Measurements from ENCODE around the gene UBXN2A.

UBXN2A gene

DNA sequence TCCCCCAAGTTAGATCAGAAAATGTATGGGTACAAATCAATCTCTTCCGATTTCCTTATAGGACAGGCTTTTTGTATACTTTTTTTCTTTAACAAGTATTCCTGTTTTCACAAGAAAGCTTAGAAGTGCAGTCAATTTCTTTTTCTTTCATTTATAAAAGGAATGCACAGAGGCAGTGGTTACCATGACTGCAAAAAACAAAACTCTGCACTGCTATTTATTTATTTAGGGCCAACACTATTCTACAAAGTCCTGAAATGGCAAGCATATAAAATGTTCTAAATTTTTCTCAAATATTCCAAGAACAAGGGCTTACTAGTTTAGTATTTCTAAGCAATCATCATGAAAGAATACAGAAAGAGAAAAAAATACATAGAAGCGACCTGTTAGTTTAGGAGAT is 35.6 kb upstream of the UBXN2A start:
- H3K4me3 ChIP-seq (replicated peaks in 1 of 2; ENCODE audit: low read depth in 2 of 2, low read length in 2 of 2): no peak overlapping the region
- peak; percentile 42 to 44 for DNase-seq (ENCODE audit: low read depth in 2 of 2)
- TF ChIP-seq, protein P1, sequence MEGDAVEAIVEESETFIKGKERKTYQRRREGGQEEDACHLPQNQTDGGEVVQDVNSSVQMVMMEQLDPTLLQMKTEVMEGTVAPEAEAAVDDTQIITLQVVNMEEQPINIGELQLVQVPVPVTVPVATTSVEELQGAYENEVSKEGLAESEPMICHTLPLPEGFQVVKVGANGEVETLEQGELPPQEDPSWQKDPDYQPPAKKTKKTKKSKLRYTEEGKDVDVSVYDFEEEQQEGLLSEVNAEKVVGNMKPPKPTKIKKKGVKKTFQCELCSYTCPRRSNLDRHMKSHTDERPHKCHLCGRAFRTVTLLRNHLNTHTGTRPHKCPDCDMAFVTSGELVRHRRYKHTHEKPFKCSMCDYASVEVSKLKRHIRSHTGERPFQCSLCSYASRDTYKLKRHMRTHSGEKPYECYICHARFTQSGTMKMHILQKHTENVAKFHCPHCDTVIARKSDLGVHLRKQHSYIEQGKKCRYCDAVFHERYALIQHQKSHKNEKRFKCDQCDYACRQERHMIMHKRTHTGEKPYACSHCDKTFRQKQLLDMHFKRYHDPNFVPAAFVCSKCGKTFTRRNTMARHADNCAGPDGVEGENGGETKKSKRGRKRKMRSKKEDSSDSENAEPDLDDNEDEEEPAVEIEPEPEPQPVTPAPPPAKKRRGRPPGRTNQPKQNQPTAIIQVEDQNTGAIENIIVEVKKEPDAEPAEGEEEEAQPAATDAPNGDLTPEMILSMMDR (IDR thresholded peaks at IDR 0.05; ENCODE audit: low read depth, low read length): no peak

DNA sequence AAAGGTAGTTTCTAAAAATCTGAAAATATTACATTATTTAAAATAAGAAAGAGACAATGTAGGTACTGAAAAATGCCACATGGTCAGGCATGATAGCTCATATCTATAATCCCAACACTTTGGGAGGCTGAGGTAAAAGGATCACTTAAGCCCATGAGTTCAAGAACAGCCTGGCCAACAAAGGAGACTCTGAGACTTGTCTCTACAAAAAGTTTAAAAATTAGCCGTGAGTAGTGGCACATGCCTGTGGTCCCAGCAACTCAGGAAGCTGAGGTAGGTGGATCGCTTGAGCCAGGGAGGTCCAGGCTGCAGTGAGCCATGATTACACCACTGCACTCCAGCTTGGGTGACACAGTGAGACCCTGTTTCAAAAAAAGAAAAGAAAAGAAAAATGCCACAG is 35.1 kb upstream of the UBXN2A start:
- TF ChIP-seq, protein P1 (IDR thresholded peaks at IDR 0.05; ENCODE audit: low read depth, low read length): no peak
- H3K4me3 ChIP-seq (replicated peaks in 1 of 2; ENCODE audit: low read depth in 2 of 2, low read length in 2 of 2): no peak overlapping the region
- peak in 1 of 2 donors; percentile 38 for DNase-seq (ENCODE audit: low read depth in 2 of 2)

DNA sequence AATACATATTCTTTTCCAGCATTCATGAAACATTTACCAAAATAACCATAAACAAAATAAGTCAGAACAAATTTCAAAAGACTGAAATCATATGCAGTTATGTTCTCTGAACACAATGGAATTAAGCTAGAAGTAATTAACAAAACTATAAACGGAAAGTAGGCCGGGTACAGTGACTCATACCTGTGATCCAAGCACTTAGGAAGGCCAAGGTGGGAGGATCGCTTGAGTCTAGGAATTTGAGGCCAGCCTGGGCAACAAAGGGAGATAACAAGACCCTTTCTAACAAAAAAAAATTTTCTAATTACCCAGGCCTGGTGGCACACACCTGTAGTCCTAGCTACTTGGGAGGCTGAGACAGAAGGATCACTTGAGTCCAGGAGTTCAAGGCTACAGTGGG is 28.2 kb upstream of the UBXN2A start:
- DNase-seq (ENCODE audit: low read depth in 2 of 2): peak in 1 of 2 donors; percentile 36
- TF ChIP-seq, protein P1 (IDR thresholded peaks at IDR 0.05; ENCODE audit: low read depth, low read length): no peak
- no peak overlapping the region for H3K4me3 ChIP-seq (replicated peaks in 1 of 2; ENCODE audit: low read depth in 2 of 2, low read length in 2 of 2)

DNA sequence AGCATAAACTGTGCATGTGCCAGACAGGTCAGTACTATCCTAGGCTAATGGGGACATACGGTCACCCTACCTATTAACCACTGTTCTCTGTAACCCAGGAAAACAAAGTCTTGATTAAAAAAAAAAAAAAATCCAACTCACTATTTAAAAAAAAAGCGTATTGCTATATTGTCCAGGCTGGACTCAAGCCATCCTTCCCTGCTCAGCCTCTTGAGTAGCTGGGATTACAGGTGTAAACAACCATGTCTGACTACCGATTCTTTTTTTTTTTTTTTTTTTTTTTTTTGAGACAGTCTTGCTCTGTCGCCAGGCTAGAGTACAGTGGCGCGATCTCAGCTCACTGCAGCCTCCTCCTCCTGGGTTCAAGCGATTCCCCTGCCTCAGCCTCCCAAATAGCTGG is 24.9 kb upstream of the UBXN2A start:
- DNase-seq (ENCODE audit: low read depth in 2 of 2): no peak
- TF ChIP-seq, protein P1 (IDR thresholded peaks at IDR 0.05; ENCODE audit: low read depth, low read length): no peak
- no peak overlapping the region for H3K4me3 ChIP-seq (replicated peaks in 1 of 2; ENCODE audit: low read depth in 2 of 2, low read length in 2 of 2)

DNA sequence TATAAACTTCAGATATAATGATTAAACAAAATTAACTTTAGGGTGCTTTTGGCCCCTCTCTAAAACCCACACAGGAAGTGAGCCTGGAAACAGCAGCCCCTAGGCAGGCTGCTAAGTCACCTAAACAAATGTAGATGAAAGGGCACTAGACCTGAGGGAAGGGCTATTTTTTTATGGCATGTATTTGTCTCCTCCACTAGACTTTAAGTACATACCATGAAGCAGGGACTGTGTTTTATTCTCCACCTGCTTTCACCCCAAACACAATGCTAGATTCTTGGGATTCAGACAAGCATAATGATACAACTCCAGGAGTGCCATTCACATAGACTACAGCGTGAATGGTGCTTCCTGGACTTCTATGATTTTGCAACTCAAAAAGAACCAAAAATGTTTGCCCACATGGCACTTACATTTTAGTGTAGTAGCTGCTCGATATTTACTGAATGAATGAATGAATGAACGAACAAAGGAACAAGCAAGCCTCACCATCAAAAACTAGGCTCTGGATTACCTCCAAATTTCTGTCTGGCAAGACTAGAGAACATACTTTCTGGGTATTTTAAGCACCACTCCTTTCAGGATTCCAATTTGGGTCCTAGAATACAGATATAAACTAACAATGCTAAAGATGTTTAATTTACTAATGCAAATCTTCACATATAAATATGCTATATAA is 23.4 kb upstream of the UBXN2A start:
- no peak overlapping the region for H3K4me3 ChIP-seq (replicated peaks in 1 of 2; ENCODE audit: low read depth in 2 of 2, low read length in 2 of 2)
- TF ChIP-seq, protein P1 (IDR thresholded peaks at IDR 0.05; ENCODE audit: low read depth, low read length): no peak
- DNase-seq (ENCODE audit: low read depth in 2 of 2): no peak

DNA sequence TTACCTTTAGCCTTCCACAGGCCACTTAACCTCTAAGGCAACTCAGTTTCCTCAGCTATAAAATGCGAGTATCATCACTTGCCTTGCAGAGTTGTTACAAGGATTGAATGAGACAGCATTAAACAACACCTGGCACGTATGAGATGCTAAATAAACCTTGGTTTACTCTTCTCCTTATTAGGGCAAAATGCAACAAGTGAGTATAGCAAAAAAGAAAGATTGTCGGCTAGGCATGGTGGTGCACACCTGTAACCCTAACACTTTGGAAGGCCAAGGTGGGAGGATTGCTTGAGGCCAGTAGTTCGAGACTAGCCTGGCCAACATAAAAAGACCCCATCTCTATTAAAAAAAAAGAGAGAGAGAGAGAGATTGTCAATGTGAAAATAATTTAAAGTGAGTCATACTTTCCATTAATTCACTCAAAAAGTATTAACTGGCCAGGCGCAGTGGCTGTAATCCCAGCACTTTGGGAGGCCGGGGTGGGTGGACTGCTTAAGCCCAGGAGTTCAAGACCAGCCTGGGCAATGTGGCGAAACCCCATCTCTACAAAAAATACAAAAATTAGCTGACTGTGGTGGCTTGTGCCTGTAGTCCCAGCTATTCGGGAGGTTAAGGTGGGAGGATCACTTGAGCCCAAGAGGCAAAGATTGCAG is 21.3 kb upstream of the UBXN2A start:
- H3K4me3 ChIP-seq (replicated peaks in 1 of 2; ENCODE audit: low read depth in 2 of 2, low read length in 2 of 2): no peak overlapping the region
- TF ChIP-seq, protein P1 (IDR thresholded peaks at IDR 0.05; ENCODE audit: low read depth, low read length): no peak
- DNase-seq (ENCODE audit: low read depth in 2 of 2): peak in 1 of 2 donors; percentile 18

Data from cardiac fibroblast (primary cell).